ENCODE measurements around the gene PITPNM3. TPM values are rescaled to one million over a fixed set of nuclear protein-coding genes. Genes with fewer than 3 reads are reported as not detected.

PITPNM3 gene
- total and polyA plus RNA-seq, 2 of the 13 experiments (the other 11 are each of a cell fraction or from before 2014, with no cell fraction given), result 0.13 to 0.29 TPM

DNA sequence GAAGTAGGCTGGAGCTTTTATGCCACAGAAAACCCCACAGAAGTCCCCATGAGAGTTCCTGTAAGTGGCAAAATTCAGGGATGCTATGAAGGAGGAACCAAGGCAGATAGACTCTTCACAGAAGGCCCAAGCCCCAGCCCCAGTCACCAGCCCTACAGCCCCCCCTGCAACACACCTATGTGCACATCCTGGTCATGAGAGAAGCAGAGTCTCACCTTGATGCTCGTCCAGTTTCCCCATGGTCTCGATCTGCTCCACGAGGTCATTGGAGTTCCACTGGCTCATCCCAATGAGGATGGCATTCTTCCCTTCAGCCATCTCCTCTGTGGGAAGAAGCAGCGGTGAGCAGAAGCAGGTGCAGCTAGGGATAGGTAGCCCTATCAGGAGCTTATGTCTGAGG, 31.2 kb downstream of the PITPNM3 start:
- Histone ChIP-seq H3K36me3 (replicated peaks in 1 of 2; ENCODE audit: control insufficient read depth in 1 of 2, insufficient read depth in 2 of 2, low read length in 2 of 2) (no peaks in the 10 kb centered on the region), H3K9me3 (ENCODE audit: low read length) (no peaks in the 10 kb centered on the region), H3K4me3 (replicated peaks in 1 of 3; ENCODE audit: insufficient read depth in 1 of 3, low read depth in 2 of 3, low read length in 3 of 3) (no peak overlapping the region), H3K4me1 (ENCODE audit: insufficient read depth, low read length) (peaks cover 19% of the 10 kb centered on the region), H2AFZ (ENCODE audit: low read length) (no peak overlapping the region), H3K9ac (ENCODE audit: insufficient read depth, low read depth, low read length) (no peak overlapping the region), H3K27ac (ENCODE audit: extremely low read length, insufficient read depth, low read length) (no peak overlapping the region), H3K79me2 (ENCODE audit: insufficient read depth, low read length) (no peaks in the 10 kb centered on the region), H3K27me3 (ENCODE audit: control insufficient read depth in 1 of 2, insufficient read depth in 2 of 2, low read length in 2 of 2) (no peaks in the 10 kb centered on the region), H3K4me2 (ENCODE audit: low read depth, low read length) (no peak overlapping the region), H4K20me1 (ENCODE audit: insufficient read depth, low read length) (no peaks in the 10 kb centered on the region)
- no peak for FAIRE-seq
- in situ Hi-C loops (cut with HindIII; ENCODE audit: extremely low pct_ligation_motif_present, low pct_unique_long_range_greater_than_20kb) (no loop called here), intact Hi-C loops (cut with micrococcal nuclease; ENCODE audit: unreplicated experiment) (no loop called here)
- no TSS peak for BruUV-seq (replicated peaks)
- 35% methylated on average over 3 of the region's 4 CpGs for WGBS (ENCODE audit: low lambda C conversion rate)
- ATAC-seq, result no peak
- POLR2A ChIA-PET, result no interaction called here
- no peak for DNase-seq (ENCODE audit: low spot score)
- TF ChIP-seq ZFP36 (IDR thresholded peaks at IDR 0.05; ENCODE audit: borderline replicate concordance, low read depth, low read length, partially characterized antibody), result no peak
- no peak for TF ChIP-seq ZNF569 (CRISPR knock-in tag; IDR thresholded peaks at IDR 0.05; ENCODE audit: borderline replicate concordance)
- TF ChIP-seq ZNF510 (CRISPR knock-in tag; IDR thresholded peaks at IDR 0.05; ENCODE audit: low read depth), result no peak
- TF ChIP-seq, protein P1, sequence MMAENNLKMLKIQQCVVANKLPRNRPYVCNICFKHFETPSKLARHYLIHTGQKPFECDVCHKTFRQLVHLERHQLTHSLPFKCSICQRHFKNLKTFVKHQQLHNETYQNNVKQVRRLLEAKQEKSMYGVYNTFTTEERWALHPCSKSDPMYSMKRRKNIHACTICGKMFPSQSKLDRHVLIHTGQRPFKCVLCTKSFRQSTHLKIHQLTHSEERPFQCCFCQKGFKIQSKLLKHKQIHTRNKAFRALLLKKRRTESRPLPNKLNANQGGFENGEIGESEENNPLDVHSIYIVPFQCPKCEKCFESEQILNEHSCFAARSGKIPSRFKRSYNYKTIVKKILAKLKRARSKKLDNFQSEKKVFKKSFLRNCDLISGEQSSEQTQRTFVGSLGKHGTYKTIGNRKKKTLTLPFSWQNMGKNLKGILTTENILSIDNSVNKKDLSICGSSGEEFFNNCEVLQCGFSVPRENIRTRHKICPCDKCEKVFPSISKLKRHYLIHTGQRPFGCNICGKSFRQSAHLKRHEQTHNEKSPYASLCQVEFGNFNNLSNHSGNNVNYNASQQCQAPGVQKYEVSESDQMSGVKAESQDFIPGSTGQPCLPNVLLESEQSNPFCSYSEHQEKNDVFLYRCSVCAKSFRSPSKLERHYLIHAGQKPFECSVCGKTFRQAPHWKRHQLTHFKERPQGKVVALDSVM (CRISPR knock-in tag; IDR thresholded peaks at IDR 0.05), result no peak
- TF ChIP-seq, protein P2, sequence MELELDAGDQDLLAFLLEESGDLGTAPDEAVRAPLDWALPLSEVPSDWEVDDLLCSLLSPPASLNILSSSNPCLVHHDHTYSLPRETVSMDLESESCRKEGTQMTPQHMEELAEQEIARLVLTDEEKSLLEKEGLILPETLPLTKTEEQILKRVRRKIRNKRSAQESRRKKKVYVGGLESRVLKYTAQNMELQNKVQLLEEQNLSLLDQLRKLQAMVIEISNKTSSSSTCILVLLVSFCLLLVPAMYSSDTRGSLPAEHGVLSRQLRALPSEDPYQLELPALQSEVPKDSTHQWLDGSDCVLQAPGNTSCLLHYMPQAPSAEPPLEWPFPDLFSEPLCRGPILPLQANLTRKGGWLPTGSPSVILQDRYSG (CRISPR knock-in tag; IDR thresholded peaks at IDR 0.05), result no peak
- no peak for TF ChIP-seq ARID2 (CRISPR knock-in tag; IDR thresholded peaks at IDR 0.05; ENCODE audit: borderline replicate concordance)
- TF ChIP-seq ZSCAN22 (CRISPR knock-in tag; IDR thresholded peaks at IDR 0.05), result no peak
- TF ChIP-seq TOE1 (CRISPR knock-in tag; IDR thresholded peaks at IDR 0.05), result no peak
- CTCF ChIA-PET (ENCODE audit: low intra/inter-chr PET ratio, low total read pairs), result no interaction called here

Data from HepG2 (cell line).